GM10248 (cell line): ENCODE data around the gene TNFSF9.
A peak's percentile ranks its signal among the peaks of the same experiment; 100 is the strongest.
"Not testable (repeated sequence)": the region's sequence is repeated elsewhere in the genome, so short reads cannot be mapped to it uniquely, and the experiment has no call there.

Source experiments
- CTCF ChIA-PET: fragments of 300-600 bp; sonication (Branson Sonifier 250); formaldehyde crosslinking; extraction: SDS; loops from one replicate; lab custom pipeline; 2021; ENCODE audit warnings: antibody characterized with exemption; lab: Yijun Ruan, JAX
- POLR2A ChIA-PET: fragments of 350-650 bp; sonication (Branson Sonifier 250); formaldehyde crosslinking; extraction: SDS; loops from one replicate; lab custom pipeline; 2020; ENCODE audit warnings: antibody characterized with exemption; lab: Yijun Ruan, JAX
- DNase-seq: peaks from one replicate; pipeline ENCODE4 v3.0.0; 2012; ENCODE audit errors: extremely low spot score
- CTCF ChIP-seq: IDR thresholded peaks from 2 replicates; pipeline ENCODE4 v1.5.1; 2012; ENCODE audit warnings: mild to moderate bottlenecking, low read depth; ENCODE audit errors: extremely low read depth, missing control alignments, control extremely low read depth

Gene TNFSF9

GRCh38 chr19:6551091-6551490, 20.3 kb downstream of the TNFSF9 start:
- ChIA-PET CTCF (interaction anchor here (1.0 to 3.4 kb wide), 8 partner anchors 12 to 82 kb away, joined by 3 to 18 read pairs (median 10); no protein-coding TSS in a partner anchor), POLR2A (interaction anchor here (0.5 to 4.7 kb wide), 6 partner anchors 12 to 27 kb away, joined by 3 to 37 read pairs (median 6); partner anchors contain the start of gene TNFSF9)
- no peak for DNase-seq
- no peak for TF ChIP-seq CTCF

- ChIA-PET CTCF (interaction anchor here (0.7 to 3.4 kb wide), 14 partner anchors 10 to 312 kb away, joined by 3 to 18 read pairs (median 5); partner anchors contain the start of gene GPR108), POLR2A (interaction anchor here (0.6 to 4.7 kb wide), 7 partner anchors 9 to 833 kb away, joined by 3 to 37 read pairs (median 4); partner anchors contain the start of gene TNFSF9)
- peak; percentile 40 for TF ChIP-seq CTCF
Measured at GRCh38 chr19:6551607-6552450, 21.0 kb downstream of the TNFSF9 start.

GRCh38 chr19:6556043-6556449, 25.2 kb downstream of the TNFSF9 start:
- CTCF ChIA-PET = interaction anchor here (1.4 to 1.5 kb wide), 2 partner anchors 106 to 308 kb away, joined by 3 to 4 read pairs; no protein-coding TSS in a partner anchor
- DNase-seq = no peak
- no peak for TF ChIP-seq CTCF
- POLR2A ChIA-PET = interaction anchor here (1.0 to 1.3 kb wide), 2 partner anchors 15 to 22 kb away, joined by 3 read pairs; no protein-coding TSS in a partner anchor

More at GRCh38 chr19:6551607-6552450, 21.0 kb downstream of the TNFSF9 start:
- DNase-seq = peak; percentile 86

GRCh38 chr19:6556480-6557195, 25.8 kb downstream of the TNFSF9 start:
- TF ChIP-seq CTCF = no peak
- no peak for DNase-seq
- ChIA-PET POLR2A (no interaction called here), CTCF (interaction anchor here (1.1 to 1.5 kb wide), 2 partner anchors 75 to 105 kb away, joined by 3 to 4 read pairs; no protein-coding TSS in a partner anchor)

GRCh38 chr19:6562437-6562836, 31.6 kb downstream of the TNFSF9 start:
- POLR2A ChIA-PET, DNase-seq: not testable (repeated sequence)
- CTCF ChIA-PET = interaction anchor here (1.1 to 3.5 kb wide), 4 partner anchors 8 to 175 kb away, joined by 3 to 13 read pairs (median 6); partner anchors contain the start of gene GPR108

GRCh38 chr19:6564393-6564792, 33.6 kb downstream of the TNFSF9 start:
- no peak for DNase-seq
- ChIA-PET CTCF (interaction anchor here (1.0 to 3.5 kb wide), 3 partner anchors 11 to 298 kb away, joined by 3 to 13 read pairs (median 4); no protein-coding TSS in a partner anchor), POLR2A (interaction anchor here (0.6 to 0.9 kb wide), 2 partner anchors 13 to 34 kb away, joined by 5 read pairs; partner anchors contain the start of gene TNFSF9)
- no peak for TF ChIP-seq CTCF

- CTCF ChIA-PET = interaction anchor here (1.5 kb wide), 1 partner anchor 33 kb away, joined by 3 read pairs; no protein-coding TSS in a partner anchor
- DNase-seq, POLR2A ChIA-PET: not testable (repeated sequence)
Measured at GRCh38 chr19:6566727-6567126, 35.9 kb downstream of the TNFSF9 start.
